Tibial nerve (tissue), 3 donors: ENCODE results near the gene CRHR2.

Source experiments
- CTCF ChIP-seq, 5 experiments: fragments of 200-600 bp in 3 of 5; fragments of 450-650 bp in 2 of 5; sonication (generic) in 3 of 5; IDR thresholded peaks; one replicate each; pipeline ENCODE4 v1.5.1; 2016 to 2019; ENCODE audit warnings: antibody characterized with exemption in 5 of 5, mild to moderate bottlenecking in 3 of 5, moderate library complexity in 2 of 5
- POLR2A ChIP-seq, 2 donors: fragments of 450-650 bp; IDR thresholded peaks; one replicate each; pipeline ENCODE4 v1.6.1; 2017; ENCODE audit warnings: antibody characterized with exemption in 2 of 2, mild to moderate bottlenecking in 2 of 2, moderate library complexity in 2 of 2

- TF ChIP-seq CTCF (IDR thresholded peaks at IDR 0.05) (no peak), POLR2A (IDR thresholded peaks at IDR 0.05) (no peak)
These were observed 19.9 kb upstream of the CRHR2 start for GRCh38 chr7:30702200-30702599.
